ENCODE data around the gene SERPINE2. TPM values are rescaled to one million over a fixed set of nuclear protein-coding genes. Genes with fewer than 3 reads are reported as not detected.

The SERPINE2 gene
- total RNA-seq, 1 donor from 2014 or later = 5.6 TPM

DNA sequence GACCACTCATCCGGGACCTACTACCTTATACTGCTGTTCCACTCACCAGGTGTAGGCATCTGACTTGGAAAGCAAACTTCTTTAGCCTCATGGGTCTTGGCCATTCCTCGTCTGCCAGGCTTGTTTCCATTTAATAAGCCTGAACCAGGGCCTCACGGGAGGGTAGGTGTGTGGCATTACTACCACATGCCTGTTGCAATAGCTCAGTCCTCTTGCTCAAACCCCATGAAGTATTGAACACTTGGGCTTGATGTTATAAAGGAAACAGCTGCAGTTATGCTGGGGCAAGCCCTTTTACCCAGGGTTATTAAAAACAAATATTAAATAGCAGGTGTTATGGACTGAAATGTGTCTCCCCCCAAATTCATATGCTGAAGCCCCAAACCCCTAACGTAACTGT, 60.6 kb downstream of the SERPINE2 start:
- intact Hi-C loops (cut with DNase I) = no loop called here
- H3K27me3 ChIP-seq (ENCODE audit: low read depth) = no peaks in the 10 kb centered on the region

DNA sequence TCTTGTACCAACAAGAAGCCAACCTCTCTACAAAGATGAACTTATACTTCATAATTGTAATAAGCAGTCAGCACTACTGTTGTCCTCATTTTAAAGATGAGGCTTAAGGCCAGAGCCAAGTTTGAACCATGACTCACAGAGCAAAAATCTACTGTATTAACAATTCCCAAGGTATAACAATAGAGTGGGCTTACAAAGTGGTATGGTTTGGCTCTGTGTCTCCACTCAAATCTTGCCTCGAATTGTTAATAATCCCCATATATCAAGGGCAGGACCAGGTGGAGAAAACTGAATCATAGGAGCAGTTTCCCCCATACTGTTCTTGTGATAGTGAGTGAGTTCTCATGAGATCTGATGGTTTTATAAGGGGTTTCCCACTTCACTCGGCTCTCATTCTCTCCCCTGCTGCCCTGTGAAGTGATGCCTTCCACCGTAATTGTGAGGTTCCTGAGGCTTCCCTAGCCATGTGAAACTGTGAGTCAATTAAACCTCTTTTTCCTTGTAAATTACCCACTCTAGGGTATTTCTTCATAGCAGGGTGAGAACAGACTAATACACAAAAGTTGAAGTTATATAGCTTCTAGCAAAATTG, 62.4 kb downstream of the SERPINE2 start:
- ATAC-seq (no peak), DNase-seq (no peak)
- TF ChIP-seq, protein P1, sequence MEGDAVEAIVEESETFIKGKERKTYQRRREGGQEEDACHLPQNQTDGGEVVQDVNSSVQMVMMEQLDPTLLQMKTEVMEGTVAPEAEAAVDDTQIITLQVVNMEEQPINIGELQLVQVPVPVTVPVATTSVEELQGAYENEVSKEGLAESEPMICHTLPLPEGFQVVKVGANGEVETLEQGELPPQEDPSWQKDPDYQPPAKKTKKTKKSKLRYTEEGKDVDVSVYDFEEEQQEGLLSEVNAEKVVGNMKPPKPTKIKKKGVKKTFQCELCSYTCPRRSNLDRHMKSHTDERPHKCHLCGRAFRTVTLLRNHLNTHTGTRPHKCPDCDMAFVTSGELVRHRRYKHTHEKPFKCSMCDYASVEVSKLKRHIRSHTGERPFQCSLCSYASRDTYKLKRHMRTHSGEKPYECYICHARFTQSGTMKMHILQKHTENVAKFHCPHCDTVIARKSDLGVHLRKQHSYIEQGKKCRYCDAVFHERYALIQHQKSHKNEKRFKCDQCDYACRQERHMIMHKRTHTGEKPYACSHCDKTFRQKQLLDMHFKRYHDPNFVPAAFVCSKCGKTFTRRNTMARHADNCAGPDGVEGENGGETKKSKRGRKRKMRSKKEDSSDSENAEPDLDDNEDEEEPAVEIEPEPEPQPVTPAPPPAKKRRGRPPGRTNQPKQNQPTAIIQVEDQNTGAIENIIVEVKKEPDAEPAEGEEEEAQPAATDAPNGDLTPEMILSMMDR (IDR thresholded peaks at IDR 0.05) = no peak
- Histone ChIP-seq H3K4me1 (no peaks in the 10 kb centered on the region), H3K4me3 (no peak overlapping the region), H3K27me3 (ENCODE audit: low read depth) (no peaks in the 10 kb centered on the region), H3K9me3 (no peaks in the 10 kb centered on the region), H3K36me3 (no peaks in the 10 kb centered on the region), H3K27ac (no peak overlapping the region)
- intact Hi-C loops (cut with DNase I) = no loop called here

More for the DNA sequence above, 60.6 kb downstream of the SERPINE2 start:
- DNase-seq (no peak), ATAC-seq (no peak)
- Histone ChIP-seq H3K9me3 (no peaks in the 10 kb centered on the region), H3K4me1 (no peaks in the 10 kb centered on the region), H3K36me3 (no peaks in the 10 kb centered on the region), H3K27ac (no peak overlapping the region), H3K4me3 (no peak overlapping the region)
- TF ChIP-seq, protein P1 (IDR thresholded peaks at IDR 0.05) = no peak

DNA sequence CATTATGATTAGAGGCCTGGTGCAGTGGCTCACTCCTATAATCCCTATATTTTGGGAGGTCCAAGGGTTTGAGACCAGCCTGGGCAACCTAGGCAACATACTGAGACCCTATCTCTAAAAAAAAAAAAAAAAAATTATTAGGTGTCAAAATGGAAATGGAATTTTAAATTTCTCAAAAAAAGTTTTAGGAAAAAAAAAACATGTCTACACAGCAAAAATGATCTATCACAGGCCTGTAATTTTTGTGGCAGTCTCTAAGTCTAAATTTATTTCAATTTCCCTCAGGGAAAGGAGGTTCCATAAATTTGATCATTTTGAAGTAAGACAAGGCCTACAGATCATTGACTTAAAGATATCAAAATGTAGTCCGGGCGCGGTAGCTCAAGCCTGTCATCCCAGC, 65.5 kb downstream of the SERPINE2 start:
- H3K9me3 ChIP-seq = no peaks in the 10 kb centered on the region
- H3K36me3 ChIP-seq = no peaks in the 10 kb centered on the region
- H3K27me3 ChIP-seq (ENCODE audit: low read depth) = no peaks in the 10 kb centered on the region
- ATAC-seq (no peak), DNase-seq (no peak)
- H3K27ac ChIP-seq = no peak overlapping the region
- TF ChIP-seq, protein P1 (IDR thresholded peaks at IDR 0.05) = no peak
- no peaks in the 10 kb centered on the region for H3K4me1 ChIP-seq
- H3K4me3 ChIP-seq = no peak overlapping the region
- intact Hi-C loops (cut with DNase I) = no loop called here

DNA sequence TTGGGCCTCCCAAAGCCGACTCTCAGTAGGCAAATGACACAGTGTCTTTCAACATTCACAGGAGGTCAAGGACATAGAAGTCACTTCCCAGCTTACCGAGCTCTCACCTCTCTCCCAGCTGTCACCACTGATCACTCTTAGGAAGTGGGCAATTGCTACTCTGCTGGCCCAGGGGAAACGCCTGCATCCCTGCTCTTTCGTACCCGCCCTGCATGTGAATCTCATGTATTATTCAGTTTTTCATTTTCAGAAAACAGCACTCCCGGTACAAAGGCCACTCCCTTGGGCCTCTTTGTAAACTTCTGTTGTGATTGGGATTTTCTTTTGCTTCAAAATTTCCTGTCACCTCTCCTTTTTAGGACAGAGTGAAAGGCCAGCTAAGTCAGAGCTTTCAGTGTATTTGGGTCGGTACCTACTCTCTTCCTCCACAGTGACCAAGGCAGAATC, 66.4 kb downstream of the SERPINE2 start:
- no peak overlapping the region for H3K27ac ChIP-seq
- no peak overlapping the region for H3K4me3 ChIP-seq
- ATAC-seq = no peak
- TF ChIP-seq, protein P1 (IDR thresholded peaks at IDR 0.05) = no peak
- H3K4me1 ChIP-seq = no peaks in the 10 kb centered on the region
- no peaks in the 10 kb centered on the region for H3K27me3 ChIP-seq (ENCODE audit: low read depth)
- H3K9me3 ChIP-seq = no peaks in the 10 kb centered on the region
- peaks cover 8% of the 10 kb centered on the region for H3K36me3 ChIP-seq
- intact Hi-C loops (cut with DNase I) = no loop called here
- DNase-seq = no peak

DNA sequence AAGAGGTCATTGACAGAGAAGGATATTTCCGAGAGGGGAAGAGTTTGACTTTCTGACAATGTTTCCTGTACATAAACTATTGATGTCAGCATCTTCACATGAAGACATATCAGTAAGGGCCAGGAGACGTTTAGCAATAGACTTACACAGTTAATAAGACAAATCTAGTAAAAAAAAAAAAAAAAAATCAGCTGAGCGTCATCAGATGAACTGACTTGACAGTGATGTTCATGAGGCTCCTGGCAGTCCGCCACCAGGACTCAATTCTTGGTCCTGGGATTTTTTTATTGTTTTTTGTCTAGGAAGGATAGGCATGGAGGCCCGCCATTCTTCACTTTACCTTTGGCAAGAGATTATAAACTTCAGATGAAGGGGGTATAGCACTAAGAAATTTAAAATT, 67.4 kb downstream of the SERPINE2 start:
- intact Hi-C loops (cut with DNase I) = no loop called here
- Histone ChIP-seq H3K27me3 (ENCODE audit: low read depth) (no peaks in the 10 kb centered on the region), H3K36me3 (peaks cover 17% of the 10 kb centered on the region), H3K27ac (no peak overlapping the region), H3K9me3 (no peaks in the 10 kb centered on the region), H3K4me3 (no peak overlapping the region), H3K4me1 (no peaks in the 10 kb centered on the region)
- TF ChIP-seq, protein P1 (IDR thresholded peaks at IDR 0.05) = no peak
- DNase-seq (no peak), ATAC-seq (no peak)
